Nephron (organoid): Measurements from ENCODE around the gene RADIL.

Source experiments
- H3K27ac Mint-ChIP-seq, 3 experiments: 2 replicates each; pipeline ENCODE4 v1.8.0; 2020; ENCODE audit warnings: mixed read lengths in 3 of 3, mild to moderate bottlenecking in 2 of 3, moderate library complexity in 1 of 3
- H3K27me3 Mint-ChIP-seq: 2 replicates; pipeline ENCODE4 v1.8.0; 2021; ENCODE audit warnings: low read depth, mild to moderate bottlenecking, moderate library complexity, mixed read lengths
- H3K36me3 Mint-ChIP-seq: 2 replicates; pipeline ENCODE4 v1.8.0; 2020; ENCODE audit warnings: low read depth, mixed read lengths
- H3K4me1 Mint-ChIP-seq: 2 replicates; pipeline ENCODE4 v1.8.0; 2020; ENCODE audit warnings: mixed read lengths
- H3K4me3 Mint-ChIP-seq, 3 experiments: 2 replicates each; pipeline ENCODE4 v1.8.0; 2020; ENCODE audit warnings: mild to moderate bottlenecking in 3 of 3, mixed read lengths in 3 of 3, moderate library complexity in 2 of 3
- H3K9me3 Mint-ChIP-seq: 2 replicates; pipeline ENCODE4 v1.8.0; 2020; ENCODE audit warnings: mixed read lengths
- CTCF ChIP-seq, 3 experiments: fragments of 200-600 bp; sonication (generic); IDR thresholded peaks; one replicate each; pipeline ENCODE4 v1.5.0; 2021; ENCODE audit warnings: antibody characterized with exemption in 3 of 3; ENCODE audit not compliant: unreplicated experiment in 3 of 3

Gene RADIL

GRCh38 chr7:4808026-4808425 lies 75.5 kb downstream of the RADIL start:
- Mint-ChIP-seq H3K36me3 (peaks cover 4% of the 10 kb centered on the region), H3K27me3 (peaks cover 27% of the 10 kb centered on the region), H3K4me3 (no peak overlapping the region), H3K9me3 (no peaks in the 10 kb centered on the region), H3K4me1 (no peaks in the 10 kb centered on the region), H3K27ac (no peak overlapping the region)
- TF ChIP-seq CTCF (IDR thresholded peaks at IDR 0.05; ENCODE audit: unreplicated experiment in 3 of 3) = no peak

GRCh38 chr7:4807598-4808016 lies 75.9 kb downstream of the RADIL start:
- Mint-ChIP-seq H3K4me3 (no peak overlapping the region), H3K27me3 (peaks cover 27% of the 10 kb centered on the region), H3K27ac (no peak overlapping the region), H3K4me1 (no peaks in the 10 kb centered on the region), H3K36me3 (peaks cover 2% of the 10 kb centered on the region), H3K9me3 (no peaks in the 10 kb centered on the region)
- no peak for TF ChIP-seq CTCF (IDR thresholded peaks at IDR 0.05; ENCODE audit: unreplicated experiment in 3 of 3)

- Mint-ChIP-seq H3K27me3 (peaks cover 27% of the 10 kb centered on the region), H3K27ac (no peak overlapping the region), H3K9me3 (no peaks in the 10 kb centered on the region), H3K4me3 (no peak overlapping the region), H3K36me3 (no peaks in the 10 kb centered on the region), H3K4me1 (no peaks in the 10 kb centered on the region)
- TF ChIP-seq CTCF (IDR thresholded peaks at IDR 0.05; ENCODE audit: unreplicated experiment in 3 of 3) = no peak
Measured at GRCh38 chr7:4806983-4807597, 76.4 kb downstream of the RADIL start.

GRCh38 chr7:4805984-4806300 lies 77.6 kb downstream of the RADIL start:
- no peak overlapping the region for H3K4me3 Mint-ChIP-seq
- no peak for TF ChIP-seq CTCF (IDR thresholded peaks at IDR 0.05; ENCODE audit: unreplicated experiment in 3 of 3)
- no peaks in the 10 kb centered on the region for H3K9me3 Mint-ChIP-seq
- H3K27me3 Mint-ChIP-seq = peaks cover 31% of the 10 kb centered on the region
- no peaks in the 10 kb centered on the region for H3K36me3 Mint-ChIP-seq
- H3K27ac Mint-ChIP-seq = no peak overlapping the region
- H3K4me1 Mint-ChIP-seq = no peaks in the 10 kb centered on the region

GRCh38 chr7:4805110-4805983 lies 78.2 kb downstream of the RADIL start:
- H3K4me1 Mint-ChIP-seq = no peaks in the 10 kb centered on the region
- no peak overlapping the region for H3K27ac Mint-ChIP-seq
- no peaks in the 10 kb centered on the region for H3K36me3 Mint-ChIP-seq
- H3K4me3 Mint-ChIP-seq = no peak overlapping the region
- H3K27me3 Mint-ChIP-seq = peaks cover 33% of the 10 kb centered on the region
- TF ChIP-seq CTCF (IDR thresholded peaks at IDR 0.05; ENCODE audit: unreplicated experiment in 3 of 3) = no peak
- no peaks in the 10 kb centered on the region for H3K9me3 Mint-ChIP-seq
